ENCODE data around the gene BRD2. TPM values are rescaled to one million over a fixed set of nuclear protein-coding genes. Genes with fewer than 3 reads are reported as not detected.

Gene BRD2
- total and polyA plus RNA-seq, 9 of the 15 experiments (the other 6 are each of a cell fraction or from before 2014, with no cell fraction given), result 19.0 to 252 (median 181) TPM

- TF ChIP-seq POLR2AphosphoS5 (IDR thresholded peaks at IDR 0.05; ENCODE audit: control insufficient read depth, insufficient read depth, low read depth, low read length) (0 out of 2 replicates have a peak, but pooled peaks have one; percentile 10), ATF2 (CRISPR knock-in tag; IDR thresholded peaks at IDR 0.05) (no peak), VEZF1 (CRISPR knock-in tag; IDR thresholded peaks at IDR 0.05) (peak; percentile 33; the same call in 1 of the 2 replicates), SUPT5H (IDR thresholded peaks at IDR 0.05) (0 out of 2 replicates have a peak, but pooled peaks have one; percentile 26)
Observed at GRCh38 chr6:32980488-32981038, 12.2 kb downstream of the BRD2 start (continued).

GRCh38 chr6:32982084-32982701 is 13.8 kb downstream of the BRD2 start:
- CTCF ChIA-PET (ENCODE audit: low intra/inter-chr PET ratio), result interaction anchor here (0.6 to 4.7 kb wide), 4 partner anchors 10 to 96 kb away, joined by 3 to 84 read pairs (median 4); no protein-coding TSS in a partner anchor
- Histone ChIP-seq H3K9ac (ENCODE audit: insufficient read depth in 1 of 2, low read depth in 2 of 2, low read length in 2 of 2) (no peak overlapping the region), H3K4me1 (replicated peaks in 1 of 2; ENCODE audit: control insufficient read depth in 2 of 2, insufficient read depth in 2 of 2, low read length in 2 of 2) (peaks cover 0 to 6% of the 10 kb centered on the region in 2 experiments; a peak in 2 of 5 replicates), H3K27me3 (ENCODE audit: control insufficient read depth in 2 of 2, insufficient read depth in 2 of 2, low read length in 2 of 2) (peaks cover 0 to 8% of the 10 kb centered on the region in 2 experiments; a peak in 2 of 5 replicates), H3K79me2 (ENCODE audit: control insufficient read depth, insufficient read depth, low read length) (peaks cover 17% of the 10 kb centered on the region), H2AFZ (ENCODE audit: low read depth, low read length) (no peak overlapping the region), H3K36me3 (ENCODE audit: control insufficient read depth, insufficient read depth, low read length) (peaks cover 50% of the 10 kb centered on the region), H4K20me1 (replicated peaks; ENCODE audit: control insufficient read depth, insufficient read depth, low read length) (peaks cover 47% of the 10 kb centered on the region), H3K9me1 (ENCODE audit: control insufficient read depth, insufficient read depth, low read length) (peaks cover 3% of the 10 kb centered on the region), H3K9me3 (replicated peaks; ENCODE audit: control insufficient read depth, insufficient read depth, low read depth, low read length) (no peaks in the 10 kb centered on the region), H3K27ac (ENCODE audit: extremely low read depth, low read depth, low read length) (peak overlapping the region; percentile 11; the same call in 1 of the 3 replicates), H3K4me3 (no peak overlapping the region), H3K4me2 (ENCODE audit: insufficient read depth, low read length) (no peak overlapping the region)
- DNase-seq (ENCODE audit: extremely low read depth in 1 of 4, low spot score in 3 of 4), result peak in 1 of 4 experiments; percentile 38
- 50% methylated on average over 8 of the region's 8 CpGs for WGBS (ENCODE audit: insufficient coverage, low coverage, missing lambda C conversion rate)
- POLR2A ChIA-PET, result interaction anchor here (0.6 to 12.5 kb wide), 16 partner anchors 10 to 867 kb away, joined by 3 to 384 read pairs (median 4); partner anchors contain the start of genes BRD2, HLA-DMA, HLA-DMB and TAP2
- in situ Hi-C loops (cut with MboI) (loop anchor here (10.0 kb wide), 1 partner anchor 47 kb away; no protein-coding TSS in a partner anchor), intact Hi-C loops (cut with micrococcal nuclease) (no loop called here)
- no TSS peak for BruUV-seq (replicated peaks)
- FAIRE-seq, result no peak
- ATAC-seq, result peak; percentile 25
- TF ChIP-seq ERF (CRISPR knock-in tag; IDR thresholded peaks at IDR 0.05) (no peak), TRIM28 (IDR thresholded peaks at IDR 0.05) (no peak), RFX5 (IDR thresholded peaks at IDR 0.05; ENCODE audit: low read depth, low read length) (no peak), SUPT5H (IDR thresholded peaks at IDR 0.05) (peak; percentile 77), SMARCB1 (IDR thresholded peaks at IDR 0.05; ENCODE audit: insufficient read length, low read depth) (no peak), POLR3G (IDR thresholded peaks at IDR 0.05; ENCODE audit: extremely low read depth, insufficient read length, insufficient replicate concordance) (no peak), POLR2AphosphoS5 (IDR thresholded peaks at IDR 0.05; ENCODE audit: control insufficient read depth, insufficient read depth, low read depth, low read length) (peak; percentile 59), FOXM1 (IDR thresholded peaks at IDR 0.05; ENCODE audit: low read depth) (no peak), FOXM1 (CRISPR knock-in tag; IDR thresholded peaks at IDR 0.05; ENCODE audit: low read depth) (no peak), TOE1 (IDR thresholded peaks at IDR 0.05; ENCODE audit: borderline replicate concordance) (no peak), TOE1 (CRISPR knock-in tag; IDR thresholded peaks at IDR 0.05; ENCODE audit: borderline replicate concordance, low read depth) (no peak), HDAC2 (IDR thresholded peaks at IDR 0.05) (no peak), DIDO1 (tag; IDR thresholded peaks at IDR 0.05; ENCODE audit: low read depth) (no peak), MEF2D (tag; conservative IDR thresholded peaks at IDR 0.05; ENCODE audit: low read depth) (no peak), ZNF717 (CRISPR knock-in tag; IDR thresholded peaks at IDR 0.05) (no peak), ZBTB17 (CRISPR knock-in tag; IDR thresholded peaks at IDR 0.05) (no peak)

Data from K562 (cell line).